H1 (cell line): Measurements from ENCODE around the gene LSM4.

Source experiments
- EP300 ChIP-seq, 2 experiments: IDR thresholded peaks; 1 replicate in 1 of 2; 2 replicates in 1 of 2; pipeline ENCODE4 v1.6.1; 2011 to 2012; ENCODE audit warnings: low read depth in 2 of 2, low read length in 2 of 2, mild to moderate bottlenecking in 2 of 2, borderline replicate concordance in 1 of 2, inconsistent platforms in 1 of 2, moderate library complexity in 1 of 2
- EZH2 ChIP-seq: fragments of 200-600 bp; sonication (generic); IDR thresholded peaks from 2 replicates; pipeline ENCODE4 v1.7.1; 2012; ENCODE audit warnings: low read depth, mild to moderate bottlenecking, moderate library complexity, low read length, inconsistent platforms; ENCODE audit not compliant: severe bottlenecking
- NRF1 ChIP-seq: IDR thresholded peaks from 2 replicates; pipeline ENCODE4 v1.6.1; 2011; ENCODE audit warnings: mild to moderate bottlenecking, low read depth, low read length, improper control_type of control experiment
- POLR2AphosphoS5 ChIP-seq: IDR thresholded peaks from 2 replicates; pipeline ENCODE4 v1.6.1; 2011; ENCODE audit warnings: low read depth, low read length
- RFX5 ChIP-seq: IDR thresholded peaks from 2 replicates; pipeline ENCODE4 v1.6.1; 2011; ENCODE audit warnings: low read depth, low read length, improper control_type of control experiment, borderline replicate concordance
- SIRT6 ChIP-seq: IDR thresholded peaks from one replicate; pipeline ENCODE4 v1.7.1; 2012; ENCODE audit warnings: low read length, inconsistent platforms
- USF2 ChIP-seq: IDR thresholded peaks from 2 replicates; pipeline ENCODE4 v1.6.1; 2011; ENCODE audit warnings: low read length, improper control_type of control experiment
- TF ChIP-seq, protein P1 (sequence below), 3 experiments: IDR thresholded peaks; 1 replicate in 2 of 3; 2 replicates in 1 of 3; pipeline versions ENCODE4 v1.5.1 to v1.6.1; 2011; ENCODE audit warnings: low read length in 3 of 3, mild to moderate bottlenecking in 3 of 3, inconsistent platforms in 2 of 3, low read depth in 1 of 3, moderate library complexity in 1 of 3; ENCODE audit not compliant: insufficient read depth in 1 of 3; ENCODE audit errors: control extremely low read depth in 1 of 3
- TF ChIP-seq, protein P2 (sequence below): IDR thresholded peaks from 2 replicates; pipeline ENCODE4 v1.6.1; 2011; ENCODE audit warnings: low read depth, mild to moderate bottlenecking, low read length; ENCODE audit not compliant: insufficient read depth

DNA sequence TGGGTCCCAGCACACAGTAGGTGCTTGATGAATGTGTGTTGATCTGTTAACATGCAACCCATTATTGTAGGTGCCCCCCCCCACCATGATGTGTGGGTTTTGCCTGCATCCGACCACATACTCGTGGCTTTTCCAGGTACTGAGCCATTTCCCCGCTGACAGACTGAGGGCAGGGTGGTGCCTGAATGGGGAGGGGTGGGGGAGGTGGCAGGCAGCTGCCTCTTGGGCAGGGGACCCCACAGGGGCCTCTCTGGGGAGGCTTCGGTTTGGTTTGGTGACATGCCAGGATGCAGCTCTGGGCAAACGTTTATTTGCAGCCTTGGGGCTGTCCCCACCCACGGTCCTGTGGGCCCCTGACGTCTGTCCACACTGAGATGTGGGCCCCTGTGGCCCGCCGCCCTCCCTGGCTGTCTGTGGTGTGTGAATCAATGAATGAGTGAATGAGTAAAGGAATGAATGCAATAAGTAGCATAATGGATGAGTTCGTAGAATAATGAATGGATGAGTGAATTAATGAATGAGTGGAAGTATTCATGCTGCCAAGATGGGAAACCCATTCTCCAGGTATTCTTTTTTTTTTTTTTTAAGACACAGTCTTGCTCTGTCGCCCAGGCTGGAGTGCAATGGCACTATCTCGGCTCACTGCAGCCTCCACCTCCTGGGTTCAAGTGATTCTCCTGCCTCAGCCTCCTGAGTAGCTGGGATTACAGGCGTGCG lies 32.4 kb downstream of the LSM4 start:
- TF ChIP-seq, protein P1, sequence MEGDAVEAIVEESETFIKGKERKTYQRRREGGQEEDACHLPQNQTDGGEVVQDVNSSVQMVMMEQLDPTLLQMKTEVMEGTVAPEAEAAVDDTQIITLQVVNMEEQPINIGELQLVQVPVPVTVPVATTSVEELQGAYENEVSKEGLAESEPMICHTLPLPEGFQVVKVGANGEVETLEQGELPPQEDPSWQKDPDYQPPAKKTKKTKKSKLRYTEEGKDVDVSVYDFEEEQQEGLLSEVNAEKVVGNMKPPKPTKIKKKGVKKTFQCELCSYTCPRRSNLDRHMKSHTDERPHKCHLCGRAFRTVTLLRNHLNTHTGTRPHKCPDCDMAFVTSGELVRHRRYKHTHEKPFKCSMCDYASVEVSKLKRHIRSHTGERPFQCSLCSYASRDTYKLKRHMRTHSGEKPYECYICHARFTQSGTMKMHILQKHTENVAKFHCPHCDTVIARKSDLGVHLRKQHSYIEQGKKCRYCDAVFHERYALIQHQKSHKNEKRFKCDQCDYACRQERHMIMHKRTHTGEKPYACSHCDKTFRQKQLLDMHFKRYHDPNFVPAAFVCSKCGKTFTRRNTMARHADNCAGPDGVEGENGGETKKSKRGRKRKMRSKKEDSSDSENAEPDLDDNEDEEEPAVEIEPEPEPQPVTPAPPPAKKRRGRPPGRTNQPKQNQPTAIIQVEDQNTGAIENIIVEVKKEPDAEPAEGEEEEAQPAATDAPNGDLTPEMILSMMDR (IDR thresholded peaks at IDR 0.05; ENCODE audit: control extremely low read depth in 1 of 3, insufficient read depth in 1 of 3, low read depth in 1 of 3, low read length in 3 of 3), result no peak
- TF ChIP-seq EP300 (IDR thresholded peaks at IDR 0.05; ENCODE audit: borderline replicate concordance in 1 of 2, low read depth in 2 of 2, low read length in 2 of 2), result no peak
- TF ChIP-seq, protein P2, sequence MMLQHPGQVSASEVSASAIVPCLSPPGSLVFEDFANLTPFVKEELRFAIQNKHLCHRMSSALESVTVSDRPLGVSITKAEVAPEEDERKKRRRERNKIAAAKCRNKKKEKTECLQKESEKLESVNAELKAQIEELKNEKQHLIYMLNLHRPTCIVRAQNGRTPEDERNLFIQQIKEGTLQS, result no peak
- TF ChIP-seq POLR2AphosphoS5, result no peak
- no peak for TF ChIP-seq EZH2
- no peak for TF ChIP-seq USF2
- TF ChIP-seq RFX5, result no peak
- no peak for TF ChIP-seq SIRT6
- TF ChIP-seq NRF1, result no peak
